GM23248 (cell line): Measurements from ENCODE around the gene ALK.

Source experiments
- EZH2 ChIP-seq: fragments of 200-600 bp; sonication (generic); IDR thresholded peaks from 2 replicates; pipeline ENCODE4 v1.6.1; 2018; ENCODE audit warnings: antibody characterized with exemption, mild to moderate bottlenecking; ENCODE audit not compliant: insufficient read depth, poor library complexity, severe bottlenecking
- EZH2phosphoT487 ChIP-seq: fragments of 200-600 bp; sonication (generic); IDR thresholded peaks from 2 replicates; pipeline ENCODE4 v1.6.1; 2018; ENCODE audit warnings: antibody characterized with exemption, moderate library complexity, mild to moderate bottlenecking, low read depth; ENCODE audit not compliant: insufficient read depth

- TF ChIP-seq EZH2 (no peak), EZH2phosphoT487 (no peak)
Measured at GRCh38 chr2:29329899-29330298, 591.5 kb downstream of the ALK start.
